CD4-positive, alpha-beta T cell treated with Interleukin-15 for 4 hours (primary cell): Measurements from ENCODE around the gene SLC37A2.

Experiments
- DNase-seq: peaks from one replicate; pipeline ENCODE4 v3.0.0-alpha.2; 2020; ENCODE audit warnings: low spot score

The SLC37A2 gene

GRCh38 chr11:125071435-125071834 lies 8.3 kb downstream of the SLC37A2 start:
- no peak for DNase-seq

DNA sequence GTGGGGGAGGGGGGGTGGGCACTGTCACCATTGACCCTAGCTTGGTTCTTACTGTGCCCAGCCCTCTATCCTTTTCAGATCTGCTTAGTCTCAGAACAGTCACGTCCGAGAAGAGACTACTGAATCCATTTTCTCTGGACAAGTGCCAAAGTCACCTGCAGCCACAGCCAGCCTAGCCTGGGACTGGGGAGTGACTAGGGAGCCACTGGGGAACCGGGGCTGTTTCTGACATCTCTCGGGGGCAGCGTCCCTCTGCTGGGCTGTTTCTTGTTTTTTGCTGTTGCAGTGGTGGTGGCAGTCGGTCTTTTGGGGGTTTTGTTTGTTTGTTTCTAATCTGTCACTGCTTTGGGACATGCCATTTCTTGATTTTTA lies 8.7 kb downstream of the SLC37A2 start:
- DNase-seq: no peak

- DNase-seq: no peak
Observed at GRCh38 chr11:125072218-125072960, 9.3 kb downstream of the SLC37A2 start.

GRCh38 chr11:125072961-125073590 lies 10.0 kb downstream of the SLC37A2 start:
- no peak for DNase-seq

- DNase-seq: no peak
Observed at GRCh38 chr11:125073616-125074483, 10.7 kb downstream of the SLC37A2 start.

DNA sequence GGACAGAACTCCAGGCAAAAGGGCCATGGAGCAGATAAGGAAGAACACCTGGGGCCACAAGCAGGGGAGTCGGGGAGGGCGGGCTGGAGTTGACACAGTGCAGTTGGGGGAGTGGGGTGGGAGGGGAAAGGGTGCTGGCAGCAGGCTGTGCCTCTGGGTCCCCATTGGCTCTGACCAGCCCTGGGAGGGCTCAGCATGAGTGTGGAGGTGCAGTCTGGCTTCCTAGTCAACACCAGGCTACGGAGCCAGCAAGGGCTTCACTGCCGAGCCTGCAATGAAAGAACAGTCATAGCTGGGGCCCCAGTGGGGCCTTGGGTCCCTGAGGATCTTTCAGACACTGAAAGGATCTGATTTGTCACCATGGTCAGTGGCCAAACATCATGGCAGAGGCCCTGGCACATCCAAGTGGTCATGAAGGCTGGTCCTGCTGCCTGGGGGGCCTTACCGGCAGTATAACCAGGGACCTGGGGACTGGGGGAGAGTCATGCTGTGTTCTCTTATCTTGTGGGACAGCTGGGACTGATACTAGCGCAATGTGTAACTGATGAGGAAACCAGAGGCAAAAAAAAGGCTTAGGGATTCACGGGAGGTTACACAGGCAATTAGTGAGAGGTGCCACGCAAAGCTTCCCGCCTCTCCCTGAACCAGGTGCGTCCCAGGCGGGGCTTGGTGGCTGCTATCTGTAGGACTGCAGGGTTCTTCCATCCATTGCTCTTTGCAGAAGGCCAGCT lies 11.6 kb downstream of the SLC37A2 start:
- DNase-seq: no peak

DNA sequence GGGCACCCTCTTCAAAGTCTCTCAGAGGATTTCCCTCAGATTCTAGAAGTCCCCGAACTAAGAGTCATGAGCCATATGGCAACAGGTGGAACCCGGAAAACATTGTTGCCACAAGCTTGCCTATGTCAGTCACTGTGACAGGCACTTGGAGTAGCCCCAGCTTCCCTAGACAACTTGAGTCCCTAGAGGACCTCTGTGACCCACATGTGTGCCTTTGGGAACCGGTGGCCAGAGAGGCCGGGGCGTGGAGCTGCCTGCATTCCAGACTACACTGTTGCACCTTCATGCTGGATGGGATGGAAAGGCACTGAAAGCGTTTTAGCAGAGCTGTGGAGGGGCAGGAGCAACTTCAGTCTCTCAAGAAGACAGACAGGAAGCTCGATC lies 12.1 kb downstream of the SLC37A2 start:
- no peak for DNase-seq

DNA sequence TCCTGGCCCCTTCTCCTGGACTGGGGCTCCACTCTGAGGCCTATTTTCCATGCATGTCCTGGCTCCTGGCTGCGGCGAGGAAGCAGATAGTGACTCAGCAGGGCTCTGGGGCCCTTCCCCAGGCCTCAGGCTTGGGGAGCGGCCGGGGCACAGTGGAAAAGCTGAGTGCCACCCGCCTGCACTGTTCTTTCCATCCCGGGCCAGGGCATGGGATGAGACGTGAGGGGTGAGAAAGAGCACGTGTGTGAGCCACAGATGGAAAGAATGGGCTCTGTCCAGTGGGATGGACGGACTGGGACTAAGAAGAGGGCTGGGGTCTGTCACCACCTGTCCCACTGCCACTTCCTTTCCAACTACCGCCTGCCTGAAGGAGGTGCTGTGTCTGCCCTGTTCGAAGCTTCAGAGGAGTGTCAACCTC lies 12.8 kb downstream of the SLC37A2 start:
- no peak for DNase-seq

GRCh38 chr11:125076378-125076945 lies 13.4 kb downstream of the SLC37A2 start:
- DNase-seq: no peak

DNA sequence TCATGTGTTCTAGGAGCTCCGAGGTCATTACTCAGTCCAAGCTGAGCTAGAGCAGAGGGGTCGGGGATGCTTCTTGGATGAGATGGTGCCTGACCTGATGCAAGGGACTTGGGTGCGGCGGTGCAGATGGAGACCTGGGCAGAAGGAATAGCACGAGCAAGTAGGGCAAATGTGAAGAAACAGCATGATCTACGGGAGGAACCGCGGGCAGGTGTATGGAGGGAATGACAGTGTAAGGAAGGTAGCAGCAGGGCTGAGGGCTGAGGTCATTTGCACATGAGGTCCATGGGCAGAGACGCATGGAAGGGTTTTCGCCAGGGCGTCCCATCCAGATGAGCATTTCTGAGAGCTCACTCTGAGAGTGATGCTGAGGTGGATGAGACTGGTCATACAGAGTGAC lies 14.9 kb downstream of the SLC37A2 start:
- no peak for DNase-seq

- DNase-seq: no peak
Observed at GRCh38 chr11:125078516-125079140, 15.5 kb downstream of the SLC37A2 start.

DNA sequence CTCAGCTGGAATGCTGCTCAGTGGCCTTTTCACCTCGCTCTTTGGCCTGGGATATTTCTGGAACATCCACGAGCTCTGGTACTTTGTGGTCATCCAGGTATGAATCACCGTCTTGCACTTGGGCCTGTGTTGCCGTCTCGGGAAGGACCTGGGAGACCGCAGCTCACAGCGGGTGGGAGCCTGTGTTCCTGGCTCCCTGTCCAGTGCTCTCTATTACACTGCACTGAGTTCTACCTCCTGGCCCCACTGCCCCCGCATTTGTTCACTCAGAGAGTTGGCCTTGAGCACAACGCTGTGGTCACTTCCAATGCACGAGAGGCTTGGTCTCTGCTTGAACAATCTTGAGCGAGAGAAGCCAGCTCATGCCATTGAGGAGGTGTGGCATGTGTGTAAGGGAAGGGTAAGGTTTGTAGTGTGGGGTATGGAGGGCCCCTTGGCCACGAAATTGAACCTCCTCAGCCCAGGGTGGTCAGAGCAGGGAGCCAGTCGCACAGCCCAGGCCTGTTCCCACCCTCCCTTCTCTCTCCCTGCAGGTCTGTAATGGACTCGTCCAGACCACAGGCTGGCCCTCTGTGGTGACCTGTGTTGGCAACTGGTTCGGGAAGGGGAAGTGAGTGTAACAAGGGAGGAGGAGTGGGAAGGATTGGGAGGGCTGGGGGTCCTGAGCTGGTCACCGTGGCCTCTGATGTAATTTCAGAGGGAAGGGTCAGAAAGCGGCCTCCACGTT lies 16.2 kb downstream of the SLC37A2 start:
- no peak for DNase-seq

DNA sequence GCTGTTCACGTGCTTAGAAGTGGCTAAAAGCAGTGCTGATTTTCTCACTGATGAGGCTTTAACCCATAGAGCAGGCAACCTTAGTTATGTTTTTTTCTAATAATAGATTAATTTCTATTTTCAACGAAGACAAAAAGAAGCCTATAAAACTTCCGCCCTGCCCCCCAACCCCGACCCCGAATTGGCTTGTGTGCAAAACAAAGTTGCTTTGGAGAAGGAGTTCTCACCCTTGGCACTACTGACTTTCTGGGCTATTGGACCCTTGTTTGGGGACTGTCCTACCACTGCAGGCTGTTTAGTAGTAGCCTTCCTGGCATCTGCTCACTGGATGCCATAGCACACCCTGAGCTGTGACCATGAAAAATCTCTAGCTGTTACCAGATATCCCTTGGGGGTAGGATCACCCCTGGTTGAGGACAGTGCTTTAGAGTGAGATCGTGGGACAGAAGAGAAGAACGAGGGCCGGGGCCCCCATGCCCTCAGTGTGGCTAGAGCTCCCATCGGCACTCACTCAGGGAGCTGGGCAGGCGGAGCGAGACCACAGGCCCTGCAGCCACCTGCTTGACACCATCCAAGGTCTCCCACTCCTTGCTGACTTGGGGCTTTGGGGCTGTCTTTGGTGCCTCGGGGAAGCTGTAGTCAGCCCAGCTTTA lies 16.9 kb downstream of the SLC37A2 start:
- DNase-seq: no peak

- no peak for DNase-seq
Observed at GRCh38 chr11:125080531-125080911, 17.4 kb downstream of the SLC37A2 start.

DNA sequence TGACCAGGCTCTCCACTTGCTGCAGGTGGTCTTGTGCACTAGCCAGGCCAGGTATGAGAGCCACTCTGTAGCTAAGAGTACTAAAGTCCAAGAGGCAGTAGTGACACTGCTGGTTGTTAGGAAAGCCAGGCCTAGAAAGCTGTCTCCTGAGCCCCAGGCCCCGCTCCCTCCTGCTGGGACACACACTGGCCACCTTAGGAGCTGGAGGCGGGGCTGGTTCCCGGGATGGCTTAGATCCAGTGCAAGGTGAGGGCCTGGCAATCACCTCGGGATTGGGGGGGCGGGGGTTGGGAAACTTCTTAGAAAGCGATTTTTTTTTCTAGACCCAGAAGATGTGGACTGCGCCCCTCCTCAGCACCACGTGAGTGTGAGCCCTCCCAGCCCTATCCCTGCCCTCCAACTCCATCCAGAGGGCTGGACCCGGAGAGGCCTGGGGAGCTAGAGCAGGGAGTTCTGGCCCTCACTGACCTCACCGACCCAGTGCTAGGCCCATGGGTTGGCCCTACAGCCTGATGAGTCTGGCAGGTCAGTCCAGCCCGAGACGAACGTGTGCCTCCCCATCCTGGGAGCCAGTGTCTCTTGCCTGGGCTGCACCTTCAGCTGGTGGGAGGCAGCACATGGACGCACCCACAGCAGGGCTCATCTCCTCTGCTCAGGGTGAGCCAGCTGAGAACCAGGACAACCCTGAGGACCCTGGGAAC lies 18.1 kb downstream of the SLC37A2 start:
- DNase-seq: no peak

- DNase-seq: no peak
Observed at GRCh38 chr11:125082040-125082439, 18.9 kb downstream of the SLC37A2 start.

DNA sequence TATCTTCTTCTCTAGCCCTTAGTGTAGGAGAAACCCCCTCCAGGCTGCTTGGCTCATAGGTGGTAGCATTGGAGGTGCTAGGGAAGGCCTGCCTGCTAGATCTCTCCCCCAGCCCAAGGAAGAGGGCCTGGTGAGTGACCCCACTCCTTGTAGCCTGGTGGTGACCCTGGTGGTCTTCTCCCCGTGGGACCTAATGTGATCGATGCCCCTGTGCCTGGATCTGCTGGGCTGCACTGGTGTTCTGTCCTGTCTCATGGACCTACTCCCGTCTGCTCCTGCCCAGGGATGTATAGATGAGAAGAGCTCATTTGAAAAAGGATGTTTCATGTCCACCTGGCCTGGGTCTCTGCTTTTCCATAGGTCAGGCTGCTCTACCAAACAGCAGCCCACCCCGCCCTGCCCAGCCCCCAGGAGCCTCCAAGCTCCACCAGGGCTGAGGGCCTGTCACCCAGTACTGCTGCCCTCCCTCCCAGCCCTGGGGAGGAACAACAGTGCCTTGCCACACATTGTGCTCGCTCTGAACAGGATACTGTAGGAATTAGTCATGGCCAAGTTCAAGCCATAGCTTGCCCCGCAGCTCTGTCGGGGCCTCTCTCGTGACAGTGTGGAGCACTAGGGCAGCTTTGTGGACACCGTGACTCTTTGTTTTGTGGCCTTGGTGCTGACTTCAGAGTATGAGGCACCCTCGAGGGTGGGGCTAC lies 19.7 kb downstream of the SLC37A2 start:
- DNase-seq: no peak

GRCh38 chr11:125083312-125084056 lies 20.4 kb downstream of the SLC37A2 start:
- no peak for DNase-seq
